Measurements from ENCODE around the gene GMPR.
"Not testable (repeated sequence)": the region's sequence is repeated elsewhere in the genome, so short reads cannot be mapped to it uniquely, and the experiment has no call there.

Gene GMPR

DNA sequence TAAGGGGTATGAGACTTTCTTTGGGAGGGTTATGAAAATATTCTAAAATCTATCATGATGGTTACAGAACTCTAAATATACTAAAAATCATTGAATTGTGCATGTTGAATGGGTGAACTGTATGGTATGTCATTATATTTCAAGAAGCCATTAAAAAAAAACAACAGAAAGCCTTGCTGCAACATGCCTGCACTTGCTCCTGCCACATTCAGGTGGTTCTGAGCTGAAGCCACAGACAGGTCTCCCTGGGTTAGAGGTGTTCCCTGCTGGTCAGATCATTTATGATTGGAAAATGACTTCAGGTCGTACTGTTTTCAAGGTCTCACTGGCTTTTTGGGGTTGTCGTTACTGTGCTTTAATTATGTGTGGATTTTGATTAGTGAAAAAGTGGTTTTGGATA, 13.3 kb downstream of the GMPR start:
- DNase-seq: no peak

- DNase-seq: no peak
Measured at GRCh38 chr6:16252686-16253299, 14.4 kb downstream of the GMPR start.

DNA sequence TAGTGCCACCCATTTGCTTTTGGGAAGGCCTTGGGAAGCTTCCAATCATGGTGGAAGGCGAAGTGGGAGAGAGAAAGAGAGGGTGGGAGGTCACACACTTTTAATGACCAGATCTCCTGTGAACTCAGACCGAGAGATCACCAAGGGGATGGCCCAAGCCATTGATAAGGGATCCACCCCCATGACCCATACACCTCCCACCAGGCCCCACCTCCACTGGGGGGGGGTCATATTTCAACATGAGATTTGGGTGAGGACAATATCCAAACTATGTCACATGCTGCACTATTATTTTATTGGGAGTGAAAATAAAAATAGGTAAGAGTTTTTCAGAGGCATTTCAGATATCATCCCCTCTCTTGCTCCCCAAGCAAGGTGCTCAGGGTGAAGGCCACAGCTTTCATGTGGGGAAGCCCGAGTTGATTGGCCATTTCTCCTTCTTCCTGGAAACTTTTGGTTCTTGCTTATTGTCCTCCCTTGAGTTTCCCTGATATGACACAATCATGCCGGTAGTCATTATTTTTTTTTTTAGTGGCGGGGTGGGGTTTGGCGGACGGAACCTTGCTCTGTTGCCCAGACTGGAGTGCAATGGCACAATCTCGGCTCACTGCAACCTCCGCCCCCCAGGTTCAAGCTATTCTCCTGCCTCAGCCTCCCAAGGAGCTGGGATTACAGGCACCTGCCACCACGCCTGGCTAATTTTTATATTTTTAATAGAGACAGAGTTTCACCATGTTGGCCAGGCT, 15.2 kb downstream of the GMPR start:
- DNase-seq: no peak

DNA sequence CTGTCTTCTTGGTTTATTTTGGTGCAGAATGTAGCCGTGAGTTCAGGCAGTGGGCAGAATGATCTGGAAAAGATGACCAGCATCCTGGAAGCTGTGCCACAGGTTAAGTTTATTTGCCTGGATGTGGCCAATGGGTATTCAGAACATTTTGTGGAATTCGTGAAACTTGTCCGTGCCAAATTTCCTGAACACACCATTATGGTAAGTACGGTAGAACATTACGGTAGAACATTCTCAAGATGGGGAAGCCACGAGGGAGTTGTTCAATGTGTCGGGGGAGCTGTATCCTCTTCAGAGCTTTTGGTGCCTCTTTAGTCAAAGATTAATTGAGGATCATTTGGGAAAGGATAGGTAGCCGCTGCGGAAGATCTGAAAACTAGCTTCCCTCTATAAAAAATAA, 16.1 kb downstream of the GMPR start:
- no peak for DNase-seq

DNA sequence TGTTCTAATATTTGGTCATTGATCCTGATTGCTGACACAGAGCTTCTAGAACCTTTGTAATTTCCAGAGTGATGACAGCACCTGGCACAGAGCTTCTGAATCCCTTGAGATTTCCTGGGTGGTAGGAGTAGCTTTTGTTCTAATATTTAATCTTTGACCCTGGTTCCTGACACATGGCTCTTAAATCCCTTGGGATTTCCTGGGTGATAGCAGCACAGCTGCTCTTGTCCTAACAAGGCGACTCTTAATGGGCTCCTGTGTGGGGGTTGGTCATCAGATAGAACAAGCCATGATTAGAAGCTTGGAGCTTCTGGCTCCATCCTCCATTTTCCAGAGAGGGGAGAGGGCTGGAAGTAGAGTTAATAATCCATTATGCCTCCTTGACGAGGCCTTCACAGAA, 18.4 kb downstream of the GMPR start:
- no peak for DNase-seq

- DNase-seq: no peak
Measured at GRCh38 chr6:16257999-16258708, 19.8 kb downstream of the GMPR start.

DNA sequence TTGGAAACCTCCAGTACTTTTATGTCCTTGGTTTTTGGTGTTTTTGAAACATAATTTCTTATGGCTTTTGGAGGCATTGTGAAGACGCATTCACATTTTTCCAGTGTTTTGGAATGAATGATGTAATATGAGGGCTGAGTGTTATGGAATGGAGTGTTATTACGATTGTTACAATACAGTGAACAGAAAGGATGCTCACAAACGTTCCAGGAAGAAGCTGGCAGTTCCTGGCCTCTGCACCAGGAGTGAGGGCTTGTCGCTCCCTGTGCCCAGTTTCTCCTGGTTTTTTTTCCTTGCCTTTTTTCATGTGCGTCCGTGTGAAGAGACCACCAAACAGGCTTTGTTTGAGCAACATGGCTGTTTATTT, 20.3 kb downstream of the GMPR start:
- no peak for DNase-seq

- not testable (repeated sequence) for DNase-seq
Measured at GRCh38 chr6:16259604-16260003, 21.2 kb downstream of the GMPR start.

DNA sequence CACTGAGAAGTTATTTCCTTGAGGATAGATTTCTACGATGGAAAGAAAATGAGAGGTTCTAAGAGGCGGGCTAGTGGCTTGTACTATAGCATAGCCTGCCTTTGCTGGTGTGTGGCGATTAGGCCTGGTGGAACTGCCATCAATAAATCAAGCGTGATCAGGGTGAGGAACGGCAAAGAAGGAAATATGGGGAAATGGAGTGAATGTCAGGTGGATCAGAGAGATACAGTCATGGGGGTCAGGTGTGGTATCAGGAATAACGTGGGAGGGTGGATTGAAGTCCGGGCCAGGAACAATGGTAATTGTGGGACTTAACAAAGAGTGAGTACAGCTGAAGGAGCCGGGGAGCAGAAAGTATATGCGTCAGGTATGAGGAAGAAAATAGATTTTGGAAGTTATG, 22.2 kb downstream of the GMPR start:
- not testable (repeated sequence) for DNase-seq

DNA sequence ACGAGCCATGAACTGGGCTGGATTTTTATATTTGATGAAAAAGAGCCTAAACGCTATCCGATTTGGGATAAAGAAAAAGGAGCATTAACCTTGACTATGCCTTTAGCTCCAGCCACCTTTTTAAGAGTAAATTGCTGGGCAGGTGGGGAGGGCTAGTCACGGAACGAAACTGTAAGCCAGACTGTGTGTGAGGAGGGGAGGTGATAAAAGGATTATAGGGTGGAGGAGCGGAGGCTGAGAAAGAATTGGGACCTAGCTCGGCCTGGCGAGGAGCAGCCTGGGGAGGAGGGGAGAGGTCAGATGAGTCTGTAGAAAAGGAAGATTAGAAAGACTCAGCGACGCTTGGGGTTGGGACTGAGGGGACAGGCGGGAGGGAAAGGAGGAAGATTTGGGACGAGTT, 24.4 kb downstream of the GMPR start:
- not testable (repeated sequence) for DNase-seq

GRCh38 chr6:16263464-16264099, 25.2 kb downstream of the GMPR start:
- DNase-seq: not testable (repeated sequence)

DNA sequence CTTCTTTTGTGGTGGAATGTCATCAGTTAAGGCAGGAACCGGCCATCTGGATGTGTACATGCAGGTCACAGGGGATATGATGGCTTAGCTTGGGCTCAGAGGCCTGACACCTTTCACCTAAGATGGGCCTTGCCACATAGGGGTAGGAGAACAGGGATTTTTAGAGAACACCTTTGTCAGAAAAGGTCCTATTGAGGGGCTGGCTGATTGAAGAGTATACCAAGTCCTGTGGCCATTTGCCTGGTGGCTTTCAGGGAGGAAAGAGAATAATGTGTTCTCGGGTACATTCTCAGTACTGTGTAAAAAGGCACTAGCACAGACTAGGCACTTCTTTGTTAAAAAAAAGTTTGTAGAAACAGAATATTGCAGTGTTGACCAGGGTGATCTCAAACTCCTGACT, 26.4 kb downstream of the GMPR start:
- DNase-seq: no peak

- no peak for DNase-seq
Measured at GRCh38 chr6:16265351-16266341, 27.3 kb downstream of the GMPR start.

GRCh38 chr6:16267428-16268263, 29.3 kb downstream of the GMPR start:
- DNase-seq: no peak

DNA sequence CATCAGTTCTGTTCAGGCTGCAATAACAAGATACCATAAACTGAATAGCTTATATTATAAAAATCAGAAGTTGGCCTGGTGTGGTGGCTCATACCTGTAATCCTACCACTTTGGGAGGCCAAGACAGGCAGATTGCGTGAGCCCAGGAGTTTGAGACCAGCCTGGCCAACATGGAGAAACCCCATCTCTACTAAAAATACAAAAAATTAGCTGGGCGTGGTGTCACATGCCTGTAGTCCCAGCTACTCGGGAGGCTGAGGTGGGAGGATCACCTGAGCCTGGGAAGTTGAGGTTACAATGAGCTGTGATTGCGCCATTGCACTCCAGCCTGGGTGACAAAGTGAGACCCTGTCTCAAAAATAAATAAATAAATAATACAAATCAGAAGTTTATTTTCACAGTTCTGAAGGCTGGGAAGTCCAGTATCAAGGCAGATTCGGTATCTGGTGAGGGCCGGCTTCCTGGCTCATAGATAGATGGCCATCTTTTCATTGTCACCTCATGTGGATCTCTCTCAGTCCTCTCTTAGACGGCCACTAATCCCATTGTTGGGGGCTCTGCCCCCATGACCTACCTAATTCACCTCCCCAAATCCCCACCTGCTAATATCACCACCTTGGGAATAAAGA, 31.2 kb downstream of the GMPR start:
- not testable (repeated sequence) for DNase-seq

- DNase-seq: no peak
Measured at GRCh38 chr6:16270178-16270794, 31.9 kb downstream of the GMPR start.

GRCh38 chr6:16271428-16271827, 33.0 kb downstream of the GMPR start:
- DNase-seq: no peak

- no peak for DNase-seq
Measured at GRCh38 chr6:16272201-16272600, 33.8 kb downstream of the GMPR start.

- DNase-seq: no peak
Measured at GRCh38 chr6:16273256-16273655, 34.9 kb downstream of the GMPR start.

GRCh38 chr6:16274483-16274882, 36.1 kb downstream of the GMPR start:
- no peak for DNase-seq

Data from activated CD4-positive, CD25-positive, alpha-beta regulatory T cell (primary cell).